Prostate gland (tissue), 2 donors: ENCODE results near the gene B3GNT5.
"Not testable (repeated sequence)": the region's sequence is repeated elsewhere in the genome, so short reads cannot be mapped to it uniquely, and the experiment has no call there.

Experiments used
- POLR2A ChIP-seq: fragments of 450-650 bp; IDR thresholded peaks from one replicate; pipeline ENCODE4 v1.6.1; 2016; ENCODE audit warnings: antibody characterized with exemption, mild to moderate bottlenecking
- POLR2AphosphoS5 ChIP-seq: sonication (generic); formaldehyde crosslinking; IDR thresholded peaks from one replicate; pipeline ENCODE4 v1.6.1; 2017; ENCODE audit warnings: antibody characterized with exemption
- TF ChIP-seq, protein P1 (sequence below), 4 experiments: fragments of 200-600 bp in 2 of 4; fragments of 450-650 bp in 2 of 4; sonication (generic) in 2 of 4; IDR thresholded peaks; 1 replicate in 3 of 4; 2 replicates in 1 of 4; pipeline ENCODE4 v1.5.1; 2016 to 2019; ENCODE audit warnings: antibody characterized with exemption in 4 of 4, mild to moderate bottlenecking in 2 of 4, moderate library complexity in 2 of 4

DNA sequence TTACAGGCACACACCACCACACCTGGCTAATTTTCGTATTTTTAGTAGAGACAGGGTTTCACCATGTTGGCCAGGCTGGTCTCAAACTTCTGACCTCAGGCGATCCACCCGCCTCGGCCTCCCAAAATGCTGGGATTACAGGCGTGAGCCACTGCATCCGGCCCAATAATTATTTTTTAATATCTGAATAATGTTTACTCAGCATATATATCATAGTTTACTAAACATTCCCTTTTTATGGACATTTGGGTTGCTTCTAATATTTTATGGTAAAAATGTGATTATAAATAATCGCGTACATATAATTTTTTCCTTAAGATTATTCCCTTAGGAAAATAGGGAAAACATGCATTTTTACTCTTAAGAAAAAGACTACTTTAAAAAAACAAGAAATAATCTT, 22.8 kb upstream of the B3GNT5 start:
- TF ChIP-seq, protein P1, sequence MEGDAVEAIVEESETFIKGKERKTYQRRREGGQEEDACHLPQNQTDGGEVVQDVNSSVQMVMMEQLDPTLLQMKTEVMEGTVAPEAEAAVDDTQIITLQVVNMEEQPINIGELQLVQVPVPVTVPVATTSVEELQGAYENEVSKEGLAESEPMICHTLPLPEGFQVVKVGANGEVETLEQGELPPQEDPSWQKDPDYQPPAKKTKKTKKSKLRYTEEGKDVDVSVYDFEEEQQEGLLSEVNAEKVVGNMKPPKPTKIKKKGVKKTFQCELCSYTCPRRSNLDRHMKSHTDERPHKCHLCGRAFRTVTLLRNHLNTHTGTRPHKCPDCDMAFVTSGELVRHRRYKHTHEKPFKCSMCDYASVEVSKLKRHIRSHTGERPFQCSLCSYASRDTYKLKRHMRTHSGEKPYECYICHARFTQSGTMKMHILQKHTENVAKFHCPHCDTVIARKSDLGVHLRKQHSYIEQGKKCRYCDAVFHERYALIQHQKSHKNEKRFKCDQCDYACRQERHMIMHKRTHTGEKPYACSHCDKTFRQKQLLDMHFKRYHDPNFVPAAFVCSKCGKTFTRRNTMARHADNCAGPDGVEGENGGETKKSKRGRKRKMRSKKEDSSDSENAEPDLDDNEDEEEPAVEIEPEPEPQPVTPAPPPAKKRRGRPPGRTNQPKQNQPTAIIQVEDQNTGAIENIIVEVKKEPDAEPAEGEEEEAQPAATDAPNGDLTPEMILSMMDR (IDR thresholded peaks at IDR 0.05) = not testable (repeated sequence)
- not testable (repeated sequence) for TF ChIP-seq POLR2A, POLR2AphosphoS5
